Naive B cell (primary cell): ENCODE results near the gene TTLL10. TPM values are rescaled to one million over a fixed set of nuclear protein-coding genes. Genes with fewer than 3 reads are reported as not detected.

Experiments used
- ATAC-seq, 2 donors: fragments of 150-1000 bp; cut with Tn5 transposase; 2 replicates each; pipeline ENCODE4 v1.10.0; 2021; ENCODE audit warnings: low read depth in 2 of 2, mild to moderate bottlenecking in 2 of 2, moderate library complexity in 2 of 2
- DNase-seq: peaks from one replicate; pipeline ENCODE4 v3.0.0; 2022
- H3K27ac Mint-ChIP-seq, 6 donors: one replicate each; pipeline ENCODE4 v1.8.0; 2020 to 2022; ENCODE audit warnings: mild to moderate bottlenecking in 6 of 6, mixed read lengths in 6 of 6, moderate library complexity in 5 of 6, inconsistent platforms in 2 of 6
- H3K27me3 Mint-ChIP-seq, 3 donors: one replicate each; pipeline ENCODE4 v1.8.0; 2021 to 2022; ENCODE audit warnings: mixed read lengths in 3 of 3, mild to moderate bottlenecking in 1 of 3
- H3K36me3 Mint-ChIP-seq, 2 donors: one replicate each; pipeline ENCODE4 v1.8.0; 2020 to 2022; ENCODE audit warnings: mixed read lengths in 2 of 2, inconsistent platforms in 1 of 2, mild to moderate bottlenecking in 1 of 2
- H3K4me1 Mint-ChIP-seq, 3 donors: one replicate each; pipeline ENCODE4 v1.8.0; 2020 to 2022; ENCODE audit warnings: mixed read lengths in 3 of 3, inconsistent platforms in 1 of 3, mild to moderate bottlenecking in 1 of 3, moderate library complexity in 1 of 3
- H3K4me3 Mint-ChIP-seq, 8 donors: one replicate each; pipeline ENCODE4 v1.8.0; 2020 to 2022; ENCODE audit warnings: mild to moderate bottlenecking in 8 of 8, mixed read lengths in 8 of 8, moderate library complexity in 8 of 8, inconsistent platforms in 2 of 8
- H3K9me3 Mint-ChIP-seq, 7 donors: one replicate each; pipeline ENCODE4 v1.8.0; 2020 to 2022; ENCODE audit warnings: mixed read lengths in 7 of 7, mild to moderate bottlenecking in 5 of 7, inconsistent platforms in 2 of 7, moderate library complexity in 1 of 7
- polyA plus RNA-seq, 6 donors: library from polyadenylated mRNA; unstranded; fragments of 300-500 nt; fragmentation: Illumina TruSeq; gene quantifications; one replicate each; pipeline ENCODE4 v1.2.3, GENCODE V29; 2021; ENCODE audit warnings: low read depth in 6 of 6

TTLL10 gene
- polyA plus RNA-seq, 6 donors from 2014 or later = not detected

- H3K27me3 Mint-ChIP-seq = peaks cover 0 to 30% (median 14%) of the 10 kb centered on the region in 3 donors
- ATAC-seq = no peak
- peaks cover 18 to 35% (median 19%) of the 10 kb centered on the region in 3 donors for H3K4me1 Mint-ChIP-seq
- DNase-seq = no peak
- no peaks in the 10 kb centered on the region for H3K9me3 Mint-ChIP-seq
- H3K36me3 Mint-ChIP-seq = no peaks in the 10 kb centered on the region
- H3K27ac Mint-ChIP-seq = peak overlapping the region in 2 of 6 donors; percentile 82 to 87
- peak overlapping the region in 7 of 8 donors; percentile 68 to 90 (median 80) for H3K4me3 Mint-ChIP-seq
Measured at GRCh38 chr1:1205769-1206375, 32.2 kb downstream of the TTLL10 start.

DNA sequence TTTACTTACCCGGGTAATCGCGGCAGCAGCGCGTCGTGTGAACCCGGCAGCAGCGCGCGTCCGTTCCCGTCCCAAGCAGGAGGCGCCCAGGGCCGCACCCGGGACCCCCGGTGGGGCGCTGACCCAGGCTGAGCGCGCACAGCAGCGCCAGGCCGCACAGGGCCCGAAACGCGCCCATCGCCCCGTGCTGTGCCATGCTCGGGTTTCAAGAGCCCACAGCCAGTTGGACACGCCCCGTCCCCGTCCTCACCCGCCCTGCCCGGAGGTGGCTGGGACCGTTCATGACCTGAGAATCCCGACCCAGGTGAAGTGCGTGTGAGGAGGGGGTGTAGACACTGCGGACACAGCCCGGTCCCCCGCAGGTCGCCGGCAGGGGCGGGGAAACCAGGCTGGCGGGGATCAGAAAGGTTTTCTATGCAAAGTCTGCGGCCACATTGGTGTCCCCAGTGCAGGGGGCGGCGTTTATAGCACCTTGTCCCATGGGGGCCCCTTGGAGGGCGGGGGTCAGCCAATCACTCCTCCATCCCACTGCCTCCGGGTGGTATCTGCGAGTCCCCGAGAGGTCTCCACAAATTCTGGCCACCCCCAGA, 32.8 kb downstream of the TTLL10 start, which contains the start of gene TNFRSF18:
Gene TNFRSF18 (minus strand): TSS at position 217 of the 590 bp plus-strand sequence. CDS start 21 bp downstream, at position 196.
- ATAC-seq (peak; percentile 36 to 46), DNase-seq (peak; percentile 64)
- no peaks in the 10 kb centered on the region for H3K9me3 Mint-ChIP-seq
- H3K27ac Mint-ChIP-seq = peak within 1 kb of the TSS in 2 of 6 donors; percentile 82 to 87
- H3K4me1 Mint-ChIP-seq = peaks cover 18 to 39% (median 19%) of the 10 kb centered on the region in 3 donors
- peak within 1 kb of the TSS; percentile 69 to 90 (median 80) for H3K4me3 Mint-ChIP-seq
- H3K27me3 Mint-ChIP-seq = peaks cover 0 to 36% (median 14%) of the 10 kb centered on the region in 3 donors
- H3K36me3 Mint-ChIP-seq = no peaks in the 10 kb centered on the region

- H3K9me3 Mint-ChIP-seq = no peaks in the 10 kb centered on the region
- DNase-seq (no peak), ATAC-seq (peak; percentile 7 to 11)
- peaks cover 0 to 36% (median 14%) of the 10 kb centered on the region in 3 donors for H3K27me3 Mint-ChIP-seq
- H3K27ac Mint-ChIP-seq = peak overlapping the region in 2 of 6 donors; percentile 78 to 87
- H3K4me3 Mint-ChIP-seq = peak overlapping the region; percentile 69 to 90 (median 80)
- H3K4me1 Mint-ChIP-seq = peaks cover 18 to 39% (median 19%) of the 10 kb centered on the region in 3 donors
- no peaks in the 10 kb centered on the region for H3K36me3 Mint-ChIP-seq
Measured at GRCh38 chr1:1206966-1207531, 33.4 kb downstream of the TTLL10 start.

- Mint-ChIP-seq H3K27me3 (peaks cover 0 to 36% (median 14%) of the 10 kb centered on the region in 3 donors), H3K27ac (peak overlapping the region in 3 of 6 donors; percentile 7 to 89 (median 70)), H3K4me3 (peak overlapping the region in 7 of 8 donors; percentile 33 to 80 (median 66)), H3K36me3 (no peaks in the 10 kb centered on the region), H3K4me1 (peaks cover 18 to 39% (median 19%) of the 10 kb centered on the region in 3 donors), H3K9me3 (no peaks in the 10 kb centered on the region)
- ATAC-seq (no peak), DNase-seq (no peak)
Measured at GRCh38 chr1:1207571-1207892, 33.9 kb downstream of the TTLL10 start.

GRCh38 chr1:1208713-1209433, 35.2 kb downstream of the TTLL10 start:
- Mint-ChIP-seq H3K4me1 (peaks cover 18 to 39% (median 19%) of the 10 kb centered on the region in 3 donors), H3K9me3 (no peaks in the 10 kb centered on the region), H3K4me3 (peak overlapping the region; percentile 39 to 88 (median 82)), H3K27ac (peak overlapping the region in 3 of 6 donors; percentile 63 to 82 (median 70)), H3K27me3 (peaks cover 0 to 36% (median 14%) of the 10 kb centered on the region in 3 donors), H3K36me3 (no peaks in the 10 kb centered on the region)
- ATAC-seq (peak; percentile 40 to 57), DNase-seq (peak; percentile 67)

- Mint-ChIP-seq H3K9me3 (no peaks in the 10 kb centered on the region), H3K4me1 (peaks cover 14 to 55% (median 35%) of the 10 kb centered on the region in 3 donors), H3K36me3 (no peaks in the 10 kb centered on the region), H3K4me3 (peak overlapping the region in 2 of 8 donors; percentile 46 to 76), H3K27ac (no peak overlapping the region), H3K27me3 (peaks cover 0 to 36% (median 14%) of the 10 kb centered on the region in 3 donors)
- ATAC-seq (no peak), DNase-seq (no peak)
Measured at GRCh38 chr1:1210726-1211540, 37.3 kb downstream of the TTLL10 start.

- no peaks in the 10 kb centered on the region for H3K36me3 Mint-ChIP-seq
- DNase-seq (no peak), ATAC-seq (no peak)
- H3K9me3 Mint-ChIP-seq = no peaks in the 10 kb centered on the region
- peaks cover 18 to 55% (median 36%) of the 10 kb centered on the region in 3 donors for H3K4me1 Mint-ChIP-seq
- peak overlapping the region in 3 of 8 donors; percentile 13 to 47 (median 46) for H3K4me3 Mint-ChIP-seq
- H3K27ac Mint-ChIP-seq = peak overlapping the region in 2 of 6 donors; percentile 32 to 34
- H3K27me3 Mint-ChIP-seq = peaks cover 0 to 36% (median 14%) of the 10 kb centered on the region in 3 donors
Measured at GRCh38 chr1:1211541-1212441, 38.1 kb downstream of the TTLL10 start.

DNA sequence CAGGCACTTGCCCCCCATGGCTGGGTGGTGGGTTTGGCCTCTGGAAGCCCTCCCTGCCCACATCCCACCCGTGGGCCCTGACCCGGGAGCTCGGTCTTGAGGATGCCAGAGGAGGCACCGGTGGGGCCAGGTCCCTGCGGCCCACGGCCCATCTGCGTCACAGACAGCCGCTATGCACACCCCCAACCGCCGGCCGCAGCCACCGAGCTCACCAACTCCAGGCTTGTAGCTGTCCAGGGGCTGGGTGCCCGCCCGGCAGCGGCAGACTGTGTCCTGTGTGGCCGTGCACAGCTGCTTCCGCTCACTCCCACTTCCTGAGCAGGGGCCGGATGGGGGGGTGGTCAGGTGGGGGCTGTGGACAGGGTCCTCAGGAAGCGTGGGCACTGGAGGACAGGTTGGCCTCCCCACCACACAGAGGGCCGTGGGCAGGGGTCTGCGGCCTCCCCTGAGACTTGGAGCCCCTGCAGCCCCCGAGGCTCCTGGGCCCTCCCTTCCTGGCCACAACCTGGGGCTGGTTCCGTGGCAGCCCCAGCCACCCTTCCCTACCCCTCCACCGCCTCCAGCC, 39.2 kb downstream of the TTLL10 start:
- peaks cover 0 to 30% (median 14%) of the 10 kb centered on the region in 3 donors for H3K27me3 Mint-ChIP-seq
- H3K9me3 Mint-ChIP-seq = no peaks in the 10 kb centered on the region
- H3K4me3 Mint-ChIP-seq = peak overlapping the region in 4 of 8 donors; percentile 5 to 20 (median 12)
- H3K36me3 Mint-ChIP-seq = no peaks in the 10 kb centered on the region
- ATAC-seq (peak; percentile 12 to 20), DNase-seq (no peak)
- no peak overlapping the region for H3K27ac Mint-ChIP-seq
- H3K4me1 Mint-ChIP-seq = peaks cover 16 to 47% (median 32%) of the 10 kb centered on the region in 3 donors

DNA sequence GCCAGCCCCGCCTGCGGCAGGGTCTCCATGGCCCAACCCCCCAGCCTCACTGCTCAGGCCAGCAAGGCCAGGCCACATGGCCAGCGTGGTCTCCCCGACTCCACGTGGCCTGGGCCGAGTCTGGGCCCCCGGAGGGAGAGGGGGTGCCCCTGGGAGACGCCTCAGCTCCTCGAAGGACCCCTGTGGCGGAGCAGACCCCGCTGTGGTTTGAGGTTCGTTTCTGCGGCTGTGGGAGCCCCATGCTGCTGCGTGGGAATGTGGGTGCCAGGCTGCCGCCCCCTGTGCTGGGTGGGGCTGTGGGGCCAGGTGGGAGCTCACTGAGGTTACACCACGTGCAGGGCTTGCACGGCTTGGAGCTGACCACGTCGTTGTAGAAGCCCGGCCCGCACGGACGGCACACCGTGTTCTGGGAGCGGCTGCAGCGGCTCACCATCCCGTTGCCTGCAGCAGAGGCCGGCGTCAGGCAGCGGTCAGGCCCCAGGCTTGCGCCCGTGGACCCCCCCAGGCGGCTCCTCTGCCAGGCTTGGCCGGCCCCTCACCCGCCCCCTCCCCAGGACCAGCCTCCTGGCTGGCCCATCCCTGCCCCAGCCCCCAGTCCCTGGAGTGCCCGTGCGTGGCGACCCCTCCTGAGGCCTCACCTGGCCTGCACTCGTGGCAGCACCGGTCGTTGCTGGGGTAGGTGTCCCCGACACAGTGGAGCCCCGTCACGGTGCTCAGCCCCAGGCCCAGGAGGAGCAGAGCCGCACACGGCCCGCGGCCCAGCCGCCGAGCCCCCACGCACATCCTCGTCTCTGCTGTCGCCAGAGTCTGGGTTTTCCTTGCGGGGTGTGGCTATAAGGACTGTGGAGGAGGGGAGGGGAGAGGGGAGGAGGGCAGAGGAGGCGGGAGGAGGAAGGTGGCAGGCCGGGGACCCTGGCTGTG, 39.9 kb downstream of the TTLL10 start, which contains the start of gene TNFRSF4:
Gene TNFRSF4 (minus strand): TSS at position 809 of the 921 bp plus-strand sequence. CDS start 26 bp downstream, at position 783.
- peak; percentile 22 to 34 for ATAC-seq
- Mint-ChIP-seq H3K4me1 (peaks cover 13 to 40% (median 26%) of the 10 kb centered on the region in 3 donors), H3K4me3 (peak within 1 kb of the TSS in 7 of 8 donors; percentile 1 to 72 (median 49)), H3K27ac (peak within 1 kb of the TSS in 5 of 6 donors; percentile 33 to 86 (median 65)), H3K27me3 (peaks cover 0 to 23% (median 7%) of the 10 kb centered on the region in 3 donors), H3K36me3 (no peaks in the 10 kb centered on the region), H3K9me3 (no peaks in the 10 kb centered on the region)
- DNase-seq = no peak

GRCh38 chr1:1215080-1215676, 41.5 kb downstream of the TTLL10 start:
- H3K4me3 Mint-ChIP-seq = peak overlapping the region in 2 of 8 donors; percentile 9 to 37
- H3K36me3 Mint-ChIP-seq = no peaks in the 10 kb centered on the region
- H3K9me3 Mint-ChIP-seq = no peaks in the 10 kb centered on the region
- ATAC-seq (peak; percentile 18 to 21), DNase-seq (no peak)
- peak overlapping the region in 4 of 6 donors; percentile 33 to 76 (median 52) for H3K27ac Mint-ChIP-seq
- H3K27me3 Mint-ChIP-seq = peaks cover 0 to 10% (median 0%) of the 10 kb centered on the region in 3 donors
- H3K4me1 Mint-ChIP-seq = peaks cover 7 to 26% (median 23%) of the 10 kb centered on the region in 3 donors
